SK-N-SH treated with all-trans-retinoic acid at 6 μM for 48 hours (cell line): Measurements from ENCODE around the gene STIM2.

ENCODE experiments used
- TCF4 ChIP-seq: fragments of 250-450 bp; sonication (Bioruptor Pico); IDR thresholded peaks from 2 replicates; pipeline ENCODE4 v1.8.0; 2021; ENCODE audit warnings: mild to moderate bottlenecking, moderate library complexity, borderline replicate concordance
- TOX ChIP-seq: fragments of 250-450 bp; sonication (Bioruptor Pico); IDR thresholded peaks from 2 replicates; pipeline ENCODE4 v1.8.0; 2021; ENCODE audit warnings: mild to moderate bottlenecking, moderate library complexity, borderline replicate concordance
- TF ChIP-seq, protein P1 (sequence below): fragments of 250-450 bp; sonication (Bioruptor Pico); IDR thresholded peaks from 2 replicates; pipeline ENCODE4 v1.8.0; 2020; ENCODE audit warnings: mild to moderate bottlenecking, moderate library complexity, borderline replicate concordance
- TF ChIP-seq, protein P2 (sequence below): fragments of 250-450 bp; sonication (Bioruptor Pico); IDR thresholded peaks from 2 replicates; pipeline ENCODE4 v1.8.0; 2021; ENCODE audit warnings: low read depth, mild to moderate bottlenecking, moderate library complexity, borderline replicate concordance
- TF ChIP-seq, protein P3 (sequence below): fragments of 250-450 bp; sonication (Bioruptor Pico); IDR thresholded peaks from 2 replicates; pipeline ENCODE4 v1.5.1; 2021; ENCODE audit warnings: mild to moderate bottlenecking, moderate library complexity
- TF ChIP-seq, protein P4 (sequence below): fragments of 250-450 bp; sonication (Bioruptor Pico); IDR thresholded peaks from 2 replicates; pipeline ENCODE4 v1.5.1; 2020; ENCODE audit warnings: low read depth, mild to moderate bottlenecking, moderate library complexity

DNA sequence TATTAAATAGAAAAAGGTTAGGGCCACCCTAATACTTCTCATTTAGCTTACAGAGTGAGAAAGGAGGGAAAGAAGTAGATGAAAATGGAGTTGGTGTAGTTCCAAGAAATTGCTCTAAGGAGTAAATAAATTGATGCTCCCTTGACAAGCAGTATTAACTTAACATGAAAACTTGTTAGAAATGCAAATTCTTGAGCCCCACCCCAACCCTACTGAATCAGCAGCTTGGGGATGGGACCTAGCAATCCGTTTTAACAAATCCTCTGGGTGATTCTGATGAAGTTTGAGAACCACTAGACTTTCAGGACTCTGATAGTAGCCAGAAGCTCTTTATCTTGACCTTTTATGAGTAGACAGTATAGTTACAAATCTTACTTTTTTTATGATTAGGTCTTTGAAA is 74.8 kb downstream of the STIM2 start:
- TF ChIP-seq, protein P1, sequence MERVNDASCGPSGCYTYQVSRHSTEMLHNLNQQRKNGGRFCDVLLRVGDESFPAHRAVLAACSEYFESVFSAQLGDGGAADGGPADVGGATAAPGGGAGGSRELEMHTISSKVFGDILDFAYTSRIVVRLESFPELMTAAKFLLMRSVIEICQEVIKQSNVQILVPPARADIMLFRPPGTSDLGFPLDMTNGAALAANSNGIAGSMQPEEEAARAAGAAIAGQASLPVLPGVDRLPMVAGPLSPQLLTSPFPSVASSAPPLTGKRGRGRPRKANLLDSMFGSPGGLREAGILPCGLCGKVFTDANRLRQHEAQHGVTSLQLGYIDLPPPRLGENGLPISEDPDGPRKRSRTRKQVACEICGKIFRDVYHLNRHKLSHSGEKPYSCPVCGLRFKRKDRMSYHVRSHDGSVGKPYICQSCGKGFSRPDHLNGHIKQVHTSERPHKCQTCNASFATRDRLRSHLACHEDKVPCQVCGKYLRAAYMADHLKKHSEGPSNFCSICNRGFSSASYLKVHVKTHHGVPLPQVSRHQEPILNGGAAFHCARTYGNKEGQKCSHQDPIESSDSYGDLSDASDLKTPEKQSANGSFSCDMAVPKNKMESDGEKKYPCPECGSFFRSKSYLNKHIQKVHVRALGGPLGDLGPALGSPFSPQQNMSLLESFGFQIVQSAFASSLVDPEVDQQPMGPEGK (CRISPR knock-in tag): no peak
- TF ChIP-seq, protein P2, sequence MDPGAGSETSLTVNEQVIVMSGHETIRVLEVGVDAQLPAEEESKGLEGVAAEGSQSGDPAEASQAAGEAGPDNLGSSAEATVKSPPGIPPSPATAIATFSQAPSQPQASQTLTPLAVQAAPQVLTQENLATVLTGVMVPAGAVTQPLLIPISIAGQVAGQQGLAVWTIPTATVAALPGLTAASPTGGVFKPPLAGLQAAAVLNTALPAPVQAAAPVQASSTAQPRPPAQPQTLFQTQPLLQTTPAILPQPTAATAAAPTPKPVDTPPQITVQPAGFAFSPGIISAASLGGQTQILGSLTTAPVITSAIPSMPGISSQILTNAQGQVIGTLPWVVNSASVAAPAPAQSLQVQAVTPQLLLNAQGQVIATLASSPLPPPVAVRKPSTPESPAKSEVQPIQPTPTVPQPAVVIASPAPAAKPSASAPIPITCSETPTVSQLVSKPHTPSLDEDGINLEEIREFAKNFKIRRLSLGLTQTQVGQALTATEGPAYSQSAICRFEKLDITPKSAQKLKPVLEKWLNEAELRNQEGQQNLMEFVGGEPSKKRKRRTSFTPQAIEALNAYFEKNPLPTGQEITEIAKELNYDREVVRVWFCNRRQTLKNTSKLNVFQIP (CRISPR knock-in tag): no peak
- TF ChIP-seq TCF4: no peak
- no peak for TF ChIP-seq TOX
- TF ChIP-seq, protein P3, sequence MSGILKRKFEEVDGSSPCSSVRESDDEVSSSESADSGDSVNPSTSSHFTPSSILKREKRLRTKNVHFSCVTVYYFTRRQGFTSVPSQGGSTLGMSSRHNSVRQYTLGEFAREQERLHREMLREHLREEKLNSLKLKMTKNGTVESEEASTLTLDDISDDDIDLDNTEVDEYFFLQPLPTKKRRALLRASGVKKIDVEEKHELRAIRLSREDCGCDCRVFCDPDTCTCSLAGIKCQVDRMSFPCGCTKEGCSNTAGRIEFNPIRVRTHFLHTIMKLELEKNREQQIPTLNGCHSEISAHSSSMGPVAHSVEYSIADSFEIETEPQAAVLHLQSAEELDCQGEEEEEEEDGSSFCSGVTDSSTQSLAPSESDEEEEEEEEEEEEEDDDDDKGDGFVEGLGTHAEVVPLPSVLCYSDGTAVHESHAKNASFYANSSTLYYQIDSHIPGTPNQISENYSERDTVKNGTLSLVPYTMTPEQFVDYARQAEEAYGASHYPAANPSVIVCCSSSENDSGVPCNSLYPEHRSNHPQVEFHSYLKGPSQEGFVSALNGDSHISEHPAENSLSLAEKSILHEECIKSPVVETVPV (CRISPR knock-in tag): no peak
- TF ChIP-seq, protein P4, sequence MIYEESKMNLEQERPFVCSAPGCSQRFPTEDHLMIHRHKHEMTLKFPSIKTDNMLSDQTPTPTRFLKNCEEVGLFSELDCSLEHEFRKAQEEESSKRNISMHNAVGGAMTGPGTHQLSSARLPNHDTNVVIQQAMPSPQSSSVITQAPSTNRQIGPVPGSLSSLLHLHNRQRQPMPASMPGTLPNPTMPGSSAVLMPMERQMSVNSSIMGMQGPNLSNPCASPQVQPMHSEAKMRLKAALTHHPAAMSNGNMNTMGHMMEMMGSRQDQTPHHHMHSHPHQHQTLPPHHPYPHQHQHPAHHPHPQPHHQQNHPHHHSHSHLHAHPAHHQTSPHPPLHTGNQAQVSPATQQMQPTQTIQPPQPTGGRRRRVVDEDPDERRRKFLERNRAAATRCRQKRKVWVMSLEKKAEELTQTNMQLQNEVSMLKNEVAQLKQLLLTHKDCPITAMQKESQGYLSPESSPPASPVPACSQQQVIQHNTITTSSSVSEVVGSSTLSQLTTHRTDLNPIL (CRISPR knock-in tag): no peak
